Glomerular visceral epithelial cell (primary cell): ENCODE measurements around the gene CFAP20DC.
"Not testable (repeated sequence)": the region's sequence is repeated elsewhere in the genome, so short reads cannot be mapped to it uniquely, and the experiment has no call there.

Experiments used
- DNase-seq: peaks from one replicate; pipeline ENCODE4 v3.0.0-alpha.2; 2016; ENCODE audit errors: extremely low spot score

Gene CFAP20DC

GRCh38 chr3:58963928-58964503 lies 85.8 kb downstream of the CFAP20DC start:
- DNase-seq = no peak

GRCh38 chr3:58962816-58963215 lies 87.0 kb downstream of the CFAP20DC start:
- no peak for DNase-seq

- no peak for DNase-seq
Observed at GRCh38 chr3:58962040-58962651, 87.7 kb downstream of the CFAP20DC start.

GRCh38 chr3:58955308-58955707 lies 94.5 kb downstream of the CFAP20DC start:
- DNase-seq = no peak

- no peak for DNase-seq
Observed at GRCh38 chr3:58953288-58953687, 96.5 kb downstream of the CFAP20DC start.

- DNase-seq = peak; percentile 55
Observed at GRCh38 chr3:58952128-58952917, 97.5 kb downstream of the CFAP20DC start.

GRCh38 chr3:58948018-58948417 lies 101.8 kb downstream of the CFAP20DC start:
- DNase-seq = no peak

- DNase-seq = no peak
Observed at GRCh38 chr3:58946875-58947274, 103.0 kb downstream of the CFAP20DC start.

- no peak for DNase-seq
Observed at GRCh38 chr3:58938057-58938456, 111.8 kb downstream of the CFAP20DC start.

GRCh38 chr3:58924578-58924977 lies 125.2 kb downstream of the CFAP20DC start:
- no peak for DNase-seq

- DNase-seq = no peak
Observed at GRCh38 chr3:58900386-58900785, 149.4 kb downstream of the CFAP20DC start.

- no peak for DNase-seq
Observed at GRCh38 chr3:58899953-58900298, 149.9 kb downstream of the CFAP20DC start.

GRCh38 chr3:58899159-58899952 lies 150.5 kb downstream of the CFAP20DC start:
- DNase-seq = no peak

GRCh38 chr3:58898513-58898912 lies 151.3 kb downstream of the CFAP20DC start:
- DNase-seq = no peak

GRCh38 chr3:58897646-58898045 lies 152.2 kb downstream of the CFAP20DC start:
- no peak for DNase-seq

- DNase-seq = not testable (repeated sequence)
Observed at GRCh38 chr3:58895678-58896077, 154.1 kb downstream of the CFAP20DC start.

- DNase-seq = not testable (repeated sequence)
Observed at GRCh38 chr3:58892526-58892925, 157.3 kb downstream of the CFAP20DC start.

GRCh38 chr3:58888087-58888486 lies 161.7 kb downstream of the CFAP20DC start:
- DNase-seq = no peak

GRCh38 chr3:58884453-58884852 lies 165.4 kb downstream of the CFAP20DC start:
- DNase-seq = no peak

GRCh38 chr3:58880182-58880581 lies 169.6 kb downstream of the CFAP20DC start:
- no peak for DNase-seq

GRCh38 chr3:58874795-58875194 lies 175.0 kb downstream of the CFAP20DC start:
- DNase-seq = peak; percentile 53

- DNase-seq = peak; percentile 46
Observed at GRCh38 chr3:58874248-58874741, 175.5 kb downstream of the CFAP20DC start.
